ENCODE results near the gene RRM1. TPM values are rescaled to one million over a fixed set of nuclear protein-coding genes. Genes with fewer than 3 reads are reported as not detected.

The RRM1 gene
- total and polyA plus RNA-seq, 9 of the 15 experiments (the other 6 are each of a cell fraction or from before 2014, with no cell fraction given): 113 to 270 (median 163) TPM

DNA sequence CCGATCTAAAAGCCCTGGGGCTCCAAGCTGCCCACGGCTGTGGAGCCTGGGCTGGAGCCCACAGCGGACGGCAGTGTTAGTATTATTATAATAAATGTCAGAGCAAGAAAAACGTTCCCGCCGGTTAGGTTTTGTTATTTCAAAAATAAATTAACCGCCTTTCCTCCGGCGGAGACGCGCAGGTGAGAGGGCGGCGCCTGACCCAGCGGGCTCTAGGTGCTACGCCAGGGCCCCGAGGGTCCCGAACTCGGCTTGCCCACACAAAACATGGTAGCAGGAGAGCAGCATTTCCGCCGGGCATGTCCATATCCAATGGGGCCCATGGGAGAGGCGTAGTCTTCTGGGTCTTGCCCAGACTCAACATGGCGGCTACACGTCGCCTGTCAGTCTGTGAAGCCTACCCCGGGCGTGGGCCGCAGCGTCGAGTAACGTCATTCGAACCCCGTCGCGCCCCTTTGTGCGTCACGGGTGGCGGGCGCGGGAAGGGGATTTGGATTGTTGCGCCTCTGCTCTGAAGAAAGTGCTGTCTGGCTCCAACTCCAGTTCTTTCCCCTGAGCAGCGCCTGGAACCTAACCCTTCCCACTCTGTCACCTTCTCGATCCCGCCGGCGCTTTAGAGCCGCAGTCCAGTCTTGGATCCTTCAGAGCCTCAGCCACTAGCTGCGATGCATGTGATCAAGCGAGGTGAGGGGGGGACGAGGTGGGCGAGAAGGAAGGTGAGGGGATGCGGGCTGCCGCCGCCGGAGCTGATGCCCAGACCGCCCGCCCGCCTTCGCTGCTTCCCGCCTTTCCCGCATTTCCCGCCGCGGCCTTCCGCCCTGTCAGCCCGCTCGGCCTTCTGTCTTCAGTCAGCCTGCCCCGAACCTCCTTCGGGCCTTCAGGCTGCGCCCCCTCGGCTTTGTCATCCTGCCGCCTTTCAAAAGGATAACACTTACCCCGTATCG lies at the start of gene RRM1 (continued):
- TF ChIP-seq, protein P1, sequence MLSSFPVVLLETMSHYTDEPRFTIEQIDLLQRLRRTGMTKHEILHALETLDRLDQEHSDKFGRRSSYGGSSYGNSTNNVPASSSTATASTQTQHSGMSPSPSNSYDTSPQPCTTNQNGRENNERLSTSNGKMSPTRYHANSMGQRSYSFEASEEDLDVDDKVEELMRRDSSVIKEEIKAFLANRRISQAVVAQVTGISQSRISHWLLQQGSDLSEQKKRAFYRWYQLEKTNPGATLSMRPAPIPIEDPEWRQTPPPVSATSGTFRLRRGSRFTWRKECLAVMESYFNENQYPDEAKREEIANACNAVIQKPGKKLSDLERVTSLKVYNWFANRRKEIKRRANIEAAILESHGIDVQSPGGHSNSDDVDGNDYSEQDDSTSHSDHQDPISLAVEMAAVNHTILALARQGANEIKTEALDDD (IDR thresholded peaks at IDR 0.05): peak; percentile 21; the same call in 1 of the 2 replicates
- TF ChIP-seq, protein P2, sequence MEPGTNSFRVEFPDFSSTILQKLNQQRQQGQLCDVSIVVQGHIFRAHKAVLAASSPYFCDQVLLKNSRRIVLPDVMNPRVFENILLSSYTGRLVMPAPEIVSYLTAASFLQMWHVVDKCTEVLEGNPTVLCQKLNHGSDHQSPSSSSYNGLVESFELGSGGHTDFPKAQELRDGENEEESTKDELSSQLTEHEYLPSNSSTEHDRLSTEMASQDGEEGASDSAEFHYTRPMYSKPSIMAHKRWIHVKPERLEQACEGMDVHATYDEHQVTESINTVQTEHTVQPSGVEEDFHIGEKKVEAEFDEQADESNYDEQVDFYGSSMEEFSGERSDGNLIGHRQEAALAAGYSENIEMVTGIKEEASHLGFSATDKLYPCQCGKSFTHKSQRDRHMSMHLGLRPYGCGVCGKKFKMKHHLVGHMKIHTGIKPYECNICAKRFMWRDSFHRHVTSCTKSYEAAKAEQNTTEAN (CRISPR knock-in tag; IDR thresholded peaks at IDR 0.05): no peak
- TF ChIP-seq SIN3B (IDR thresholded peaks at IDR 0.05; ENCODE audit: low read depth) (peak; percentile 78), SRF (CRISPR knock-in tag; IDR thresholded peaks at IDR 0.05) (peak in 1 of 2 experiments; percentile 31; a peak in 2 of 4 replicates), SMARCC2 (IDR thresholded peaks at IDR 0.05; ENCODE audit: low read depth) (0 out of 2 replicates have a peak, but pooled peaks have one; percentile 16), CXXC5 (CRISPR knock-in tag; IDR thresholded peaks at IDR 0.05) (peak; percentile 97), TBP (optimal IDR thresholded peaks at IDR 0.05; ENCODE audit: low read depth, low read length) (peak; percentile 85), ESRRA (IDR thresholded peaks at IDR 0.05; ENCODE audit: borderline replicate concordance, low read depth) (peak; percentile 58; the same call in 1 of the 2 replicates), POLR2B (IDR thresholded peaks at IDR 0.05; ENCODE audit: low read depth, partially characterized antibody) (peak; percentile 77), JUN (IDR thresholded peaks at IDR 0.05; ENCODE audit: borderline replicate concordance, low read depth, low read length) (peak; percentile 69), JUN (CRISPR knock-in tag; IDR thresholded peaks at IDR 0.05; ENCODE audit: borderline replicate concordance) (peak; percentile 80; the same call in 1 of the 2 replicates), KLF13 (tag; IDR thresholded peaks at IDR 0.05; ENCODE audit: borderline replicate concordance, low read depth) (peak; percentile 65; the same call in 1 of the 2 replicates), SMAD4 (CRISPR knock-in tag; conservative IDR thresholded peaks at IDR 0.05) (peak; percentile 68; the same call in 1 of the 2 replicates), RBFOX2 (IDR thresholded peaks at IDR 0.05; ENCODE audit: low read depth, low read length) (peak; percentile 91), EP400 (IDR thresholded peaks at IDR 0.05) (peak; percentile 94)
- TF ChIP-seq, protein P3, sequence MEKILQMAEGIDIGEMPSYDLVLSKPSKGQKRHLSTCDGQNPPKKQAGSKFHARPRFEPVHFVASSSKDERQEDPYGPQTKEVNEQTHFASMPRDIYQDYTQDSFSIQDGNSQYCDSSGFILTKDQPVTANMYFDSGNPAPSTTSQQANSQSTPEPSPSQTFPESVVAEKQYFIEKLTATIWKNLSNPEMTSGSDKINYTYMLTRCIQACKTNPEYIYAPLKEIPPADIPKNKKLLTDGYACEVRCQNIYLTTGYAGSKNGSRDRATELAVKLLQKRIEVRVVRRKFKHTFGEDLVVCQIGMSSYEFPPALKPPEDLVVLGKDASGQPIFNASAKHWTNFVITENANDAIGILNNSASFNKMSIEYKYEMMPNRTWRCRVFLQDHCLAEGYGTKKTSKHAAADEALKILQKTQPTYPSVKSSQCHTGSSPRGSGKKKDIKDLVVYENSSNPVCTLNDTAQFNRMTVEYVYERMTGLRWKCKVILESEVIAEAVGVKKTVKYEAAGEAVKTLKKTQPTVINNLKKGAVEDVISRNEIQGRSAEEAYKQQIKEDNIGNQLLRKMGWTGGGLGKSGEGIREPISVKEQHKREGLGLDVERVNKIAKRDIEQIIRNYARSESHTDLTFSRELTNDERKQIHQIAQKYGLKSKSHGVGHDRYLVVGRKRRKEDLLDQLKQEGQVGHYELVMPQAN (IDR thresholded peaks at IDR 0.05; ENCODE audit: borderline replicate concordance): peak; percentile 74; the same call in 1 of the 2 replicates
- TF ChIP-seq, protein P4, sequence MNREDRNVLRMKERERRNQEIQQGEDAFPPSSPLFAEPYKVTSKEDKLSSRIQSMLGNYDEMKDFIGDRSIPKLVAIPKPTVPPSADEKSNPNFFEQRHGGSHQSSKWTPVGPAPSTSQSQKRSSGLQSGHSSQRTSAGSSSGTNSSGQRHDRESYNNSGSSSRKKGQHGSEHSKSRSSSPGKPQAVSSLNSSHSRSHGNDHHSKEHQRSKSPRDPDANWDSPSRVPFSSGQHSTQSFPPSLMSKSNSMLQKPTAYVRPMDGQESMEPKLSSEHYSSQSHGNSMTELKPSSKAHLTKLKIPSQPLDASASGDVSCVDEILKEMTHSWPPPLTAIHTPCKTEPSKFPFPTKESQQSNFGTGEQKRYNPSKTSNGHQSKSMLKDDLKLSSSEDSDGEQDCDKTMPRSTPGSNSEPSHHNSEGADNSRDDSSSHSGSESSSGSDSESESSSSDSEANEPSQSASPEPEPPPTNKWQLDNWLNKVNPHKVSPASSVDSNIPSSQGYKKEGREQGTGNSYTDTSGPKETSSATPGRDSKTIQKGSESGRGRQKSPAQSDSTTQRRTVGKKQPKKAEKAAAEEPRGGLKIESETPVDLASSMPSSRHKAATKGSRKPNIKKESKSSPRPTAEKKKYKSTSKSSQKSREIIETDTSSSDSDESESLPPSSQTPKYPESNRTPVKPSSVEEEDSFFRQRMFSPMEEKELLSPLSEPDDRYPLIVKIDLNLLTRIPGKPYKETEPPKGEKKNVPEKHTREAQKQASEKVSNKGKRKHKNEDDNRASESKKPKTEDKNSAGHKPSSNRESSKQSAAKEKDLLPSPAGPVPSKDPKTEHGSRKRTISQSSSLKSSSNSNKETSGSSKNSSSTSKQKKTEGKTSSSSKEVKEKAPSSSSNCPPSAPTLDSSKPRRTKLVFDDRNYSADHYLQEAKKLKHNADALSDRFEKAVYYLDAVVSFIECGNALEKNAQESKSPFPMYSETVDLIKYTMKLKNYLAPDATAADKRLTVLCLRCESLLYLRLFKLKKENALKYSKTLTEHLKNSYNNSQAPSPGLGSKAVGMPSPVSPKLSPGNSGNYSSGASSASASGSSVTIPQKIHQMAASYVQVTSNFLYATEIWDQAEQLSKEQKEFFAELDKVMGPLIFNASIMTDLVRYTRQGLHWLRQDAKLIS (CRISPR knock-in tag; IDR thresholded peaks at IDR 0.05): no peak; the same call in 1 of the 2 replicates
